BLaER1 (cell line): ENCODE results near the gene ZNF280C.

Experiments used
- H3K27ac ChIP-seq: shearing (Covaris generic); formaldehyde crosslinking; 2 replicates; pipeline ENCODE4 v1.8.1; 2022
- H3K27me3 ChIP-seq: shearing (Covaris generic); formaldehyde crosslinking; 2 replicates; pipeline ENCODE4 v1.8.1; 2022
- H3K36me3 ChIP-seq: shearing (Covaris generic); formaldehyde crosslinking; 2 replicates; pipeline ENCODE4 v1.8.1; 2022
- H3K4me1 ChIP-seq: shearing (Covaris generic); formaldehyde crosslinking; 2 replicates; pipeline ENCODE4 v1.8.1; 2022
- H3K4me2 ChIP-seq: shearing (Covaris generic); formaldehyde crosslinking; 2 replicates; pipeline ENCODE4 v1.8.1; 2022
- H3K4me3 ChIP-seq: shearing (Covaris generic); formaldehyde crosslinking; 2 replicates; pipeline ENCODE4 v1.8.1; 2022
- H3K9ac ChIP-seq: shearing (Covaris generic); formaldehyde crosslinking; 2 replicates; pipeline ENCODE4 v1.8.1; 2022
- H3K9me3 ChIP-seq: shearing (Covaris generic); formaldehyde crosslinking; 2 replicates; pipeline ENCODE4 v1.8.1; 2022
- H4K20me1 ChIP-seq: shearing (Covaris generic); formaldehyde crosslinking; 2 replicates; pipeline ENCODE4 v1.8.1; 2022
- Cebpa-rat ChIP-seq: shearing (Covaris generic); IDR thresholded peaks from 2 replicates; pipeline ENCODE4 v1.8.1; 2022

ZNF280C gene

DNA sequence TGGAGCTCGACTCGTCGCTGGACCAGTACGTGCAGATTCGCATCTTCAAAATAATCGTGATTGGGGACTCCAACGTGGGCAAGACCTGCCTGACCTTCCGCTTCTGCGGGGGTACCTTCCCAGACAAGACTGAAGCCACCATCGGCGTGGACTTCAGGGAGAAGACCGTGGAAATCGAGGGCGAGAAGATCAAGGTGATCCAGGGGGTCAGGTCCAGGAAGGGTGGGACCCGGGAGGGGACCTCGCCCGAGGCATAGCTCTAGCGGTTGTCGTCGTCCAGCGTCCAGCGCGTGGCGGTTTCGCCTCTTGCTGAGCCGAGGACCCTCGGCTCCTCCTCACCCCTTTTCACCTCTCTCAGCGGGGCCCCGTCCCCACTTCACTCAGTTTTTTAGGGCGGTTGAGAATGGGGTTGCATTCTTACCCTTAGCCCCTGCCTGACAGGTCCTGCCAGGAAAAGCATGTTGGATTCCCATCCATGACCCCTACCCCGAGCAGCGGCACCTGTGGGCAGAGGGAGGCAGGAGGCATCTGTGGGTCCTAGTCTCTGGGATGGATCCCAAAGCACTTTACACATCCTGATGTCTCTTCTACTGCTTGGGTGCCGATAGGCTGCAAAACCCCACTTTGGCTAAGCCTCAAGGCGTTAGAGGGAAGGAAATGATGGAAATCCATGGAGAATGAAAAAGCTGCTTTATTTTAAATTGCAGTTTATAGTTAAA is 96.4 kb downstream of the ZNF280C start:
- H3K27ac ChIP-seq = no peak overlapping the region
- no peaks in the 10 kb centered on the region for H4K20me1 ChIP-seq
- peaks cover 34% of the 10 kb centered on the region for H3K4me1 ChIP-seq
- H3K4me3 ChIP-seq = peak overlapping the region; percentile 56
- TF ChIP-seq Cebpa-rat = no peak
- H3K9me3 ChIP-seq = peaks cover 14% of the 10 kb centered on the region; the same call in 1 of the 2 replicates
- no peaks in the 10 kb centered on the region for H3K36me3 ChIP-seq
- H3K27me3 ChIP-seq = peaks cover 76% of the 10 kb centered on the region
- H3K4me2 ChIP-seq = peak overlapping the region; percentile 57
- no peak overlapping the region for H3K9ac ChIP-seq

DNA sequence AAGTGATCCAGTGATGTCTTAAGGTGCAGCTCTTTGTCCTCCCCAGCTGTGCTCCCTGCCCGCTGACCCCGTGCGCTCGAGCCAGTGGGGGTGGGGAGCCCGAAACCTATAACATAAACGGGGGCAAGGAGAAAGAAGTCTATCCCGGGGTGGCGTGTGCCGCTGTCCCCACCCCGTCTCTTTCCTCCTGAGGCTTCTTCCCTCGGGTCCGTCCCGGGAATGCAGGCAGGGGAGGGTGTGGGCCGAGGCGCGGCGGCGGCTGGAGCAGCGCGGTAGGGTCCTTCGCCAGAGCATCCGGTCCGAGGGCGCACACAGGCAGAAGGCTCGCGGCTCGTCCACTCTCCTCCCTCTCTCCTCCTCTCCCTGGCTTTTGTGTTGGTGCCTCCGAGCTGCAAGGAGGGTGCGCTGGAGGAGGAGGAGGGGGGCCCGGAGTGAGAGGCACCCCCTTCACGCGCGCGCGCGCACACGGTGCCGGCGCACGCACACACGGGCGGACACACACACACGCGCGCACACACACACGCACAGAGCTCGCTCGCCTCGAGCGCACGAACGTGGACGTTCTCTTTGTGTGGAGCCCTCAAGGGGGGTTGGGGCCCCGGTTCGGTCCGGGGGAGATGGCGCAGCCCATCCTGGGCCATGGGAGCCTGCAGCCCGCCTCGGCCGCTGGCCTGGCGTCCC is 97.1 kb downstream of the ZNF280C start, which contains the start of gene RAB33A:
Gene RAB33A (plus strand): TSS at position 517 of the 681 bp plus-strand sequence. CDS start 101 bp downstream, at position 618.
- no peak for TF ChIP-seq Cebpa-rat
- H3K9me3 ChIP-seq = peaks cover 14% of the 10 kb centered on the region; the same call in 1 of the 2 replicates
- peaks cover 71% of the 10 kb centered on the region for H3K27me3 ChIP-seq
- peak within 1 kb of the TSS; percentile 56 for H3K4me3 ChIP-seq
- H3K4me2 ChIP-seq = peak within 1 kb of the TSS; percentile 57
- H3K27ac ChIP-seq = no peak within 1 kb of the TSS
- no peaks in the 10 kb centered on the region for H4K20me1 ChIP-seq
- H3K36me3 ChIP-seq = no peaks in the 10 kb centered on the region
- H3K9ac ChIP-seq = no peak within 1 kb of the TSS
- peaks cover 40% of the 10 kb centered on the region for H3K4me1 ChIP-seq

DNA sequence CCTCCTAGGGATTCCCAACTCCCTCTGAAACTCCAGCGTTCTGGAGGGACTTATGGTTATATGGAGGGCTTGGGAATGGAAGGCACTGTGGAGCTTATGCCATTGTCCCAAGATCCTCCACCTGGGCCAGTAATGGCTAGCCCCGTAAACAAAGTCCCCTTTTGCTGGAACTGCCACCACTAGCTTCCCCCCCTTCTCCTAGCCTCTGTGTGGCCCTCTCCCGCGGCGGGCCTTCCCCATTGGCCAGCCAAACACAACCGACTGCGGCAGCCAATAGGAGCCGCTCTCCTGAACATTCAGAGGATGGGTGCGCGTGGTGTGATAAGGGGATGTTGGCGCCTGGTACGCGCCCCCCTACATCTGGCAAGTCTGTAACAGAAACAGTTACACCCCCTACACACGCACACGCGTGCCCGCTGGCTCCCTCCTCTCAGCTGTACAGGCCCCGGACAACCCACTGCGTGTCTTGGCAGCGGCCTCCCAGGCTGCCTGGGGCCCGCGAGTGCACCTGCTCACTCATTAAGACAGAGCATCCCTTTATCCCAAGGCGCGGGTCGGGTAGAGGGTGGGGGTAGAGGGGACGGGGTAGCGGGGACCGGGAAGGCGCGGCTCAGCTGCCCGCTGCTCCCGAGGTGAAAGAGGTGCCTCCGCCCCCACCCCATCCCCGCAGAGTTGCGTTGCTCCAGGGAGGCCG is 97.8 kb downstream of the ZNF280C start:
- Histone ChIP-seq H4K20me1 (no peaks in the 10 kb centered on the region), H3K27ac (no peak overlapping the region), H3K4me1 (peaks cover 36% of the 10 kb centered on the region), H3K9ac (no peak overlapping the region), H3K36me3 (no peaks in the 10 kb centered on the region), H3K4me2 (peak overlapping the region; percentile 57), H3K4me3 (peak overlapping the region; percentile 56), H3K27me3 (peaks cover 65% of the 10 kb centered on the region), H3K9me3 (peaks cover 14% of the 10 kb centered on the region; the same call in 1 of the 2 replicates)
- TF ChIP-seq Cebpa-rat = no peak

DNA sequence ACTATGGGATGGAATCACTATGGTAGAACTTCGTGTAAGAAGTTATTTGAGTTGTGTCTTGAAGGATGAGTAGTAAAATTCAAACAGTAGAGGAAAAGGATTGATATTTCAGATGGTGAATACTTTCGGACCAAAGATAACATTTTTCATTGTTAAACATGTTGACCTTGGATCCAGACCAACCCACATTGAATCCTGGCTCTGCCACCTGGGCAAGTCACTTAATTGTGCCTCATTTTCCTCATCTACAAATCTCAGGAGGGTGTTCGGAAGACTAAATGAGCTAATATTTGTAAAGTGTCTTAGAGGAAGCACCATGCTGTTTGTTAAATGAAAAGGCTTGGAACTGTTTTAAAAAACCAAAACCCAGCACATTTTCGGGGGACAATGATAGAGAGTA is 101.7 kb downstream of the ZNF280C start:
- Histone ChIP-seq H3K4me2 (peak overlapping the region; percentile 62), H3K27me3 (peaks cover 62% of the 10 kb centered on the region), H3K4me3 (0 out of 2 replicates have a peak overlapping the region, but pooled peaks have one; percentile 76), H3K9ac (no peak overlapping the region), H4K20me1 (0 out of 2 replicates have a peak, but pooled peaks cover 15% of the 10 kb centered on the region), H3K36me3 (no peaks in the 10 kb centered on the region), H3K4me1 (peaks cover 31% of the 10 kb centered on the region), H3K27ac (no peak overlapping the region), H3K9me3 (peaks cover 10% of the 10 kb centered on the region; the same call in 1 of the 2 replicates)
- TF ChIP-seq Cebpa-rat = no peak

DNA sequence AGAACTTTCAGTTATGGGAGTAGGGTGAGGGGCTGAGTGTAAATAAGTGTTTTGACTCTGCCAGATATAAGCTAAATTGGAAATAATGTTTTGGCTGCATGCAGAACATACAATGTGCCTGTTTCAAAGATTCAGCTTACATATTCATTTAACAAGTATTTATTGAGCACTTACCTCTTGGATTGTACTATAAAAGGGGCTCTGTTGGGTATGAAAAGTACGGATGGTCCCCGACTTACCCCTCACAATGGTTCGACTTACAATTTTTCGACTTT is 102.3 kb downstream of the ZNF280C start:
- H3K27ac ChIP-seq = peak overlapping the region; percentile 77
- peak overlapping the region; percentile 76 for H3K4me3 ChIP-seq
- H3K27me3 ChIP-seq = peaks cover 61% of the 10 kb centered on the region
- H3K9ac ChIP-seq = peak overlapping the region; percentile 82
- H3K4me2 ChIP-seq = peak overlapping the region; percentile 62
- H3K36me3 ChIP-seq = no peaks in the 10 kb centered on the region
- no peak for TF ChIP-seq Cebpa-rat
- peaks cover 4% of the 10 kb centered on the region; the same call in 1 of the 2 replicates for H3K9me3 ChIP-seq
- 0 out of 2 replicates have a peak, but pooled peaks cover 16% of the 10 kb centered on the region for H4K20me1 ChIP-seq
- peaks cover 25% of the 10 kb centered on the region for H3K4me1 ChIP-seq

DNA sequence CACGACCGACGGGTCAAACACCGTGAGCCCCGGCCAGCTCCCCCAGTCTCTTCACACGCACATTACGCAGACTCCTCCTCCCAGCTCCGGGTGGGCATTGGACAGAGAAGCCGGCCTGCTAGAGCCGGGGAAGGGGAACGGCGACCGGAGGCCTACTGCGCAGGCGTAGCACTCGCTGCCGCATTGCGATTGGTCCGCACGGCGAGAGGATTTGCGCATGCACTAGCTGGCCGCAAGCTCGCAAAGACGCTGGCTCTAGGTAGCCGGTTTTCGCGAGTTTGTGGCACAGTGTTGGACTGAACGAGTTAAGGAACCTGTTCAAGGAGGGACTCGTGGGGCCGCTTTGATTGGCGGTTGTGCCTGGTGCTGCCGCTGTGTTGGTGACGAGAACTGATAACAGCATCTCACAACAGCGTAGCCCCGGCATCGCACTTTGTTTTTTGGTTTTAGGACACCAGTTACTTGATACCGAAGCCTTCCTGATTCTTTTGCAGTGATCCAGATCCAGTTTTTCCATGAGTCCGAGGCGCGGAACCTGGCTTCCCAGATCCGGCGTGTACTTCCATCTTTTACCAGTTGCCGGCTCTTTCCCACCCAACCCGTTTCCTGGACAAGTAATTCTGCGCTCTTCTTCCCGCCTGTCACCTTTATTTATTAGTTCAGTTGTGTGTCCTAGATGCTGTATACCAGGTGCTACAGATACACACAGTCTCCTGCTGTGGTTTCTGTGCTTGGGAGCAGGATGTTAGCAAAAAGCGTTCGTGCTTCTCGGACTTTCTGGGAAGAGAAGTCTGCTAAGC is 102.8 kb downstream of the ZNF280C start, which contains the start of gene AIFM1:
Gene AIFM1 (minus strand): TSS at position 139 of the 800 bp plus-strand sequence. CDS start 185 bp downstream, outside the sequence.
- H3K27me3 ChIP-seq = peaks cover 60% of the 10 kb centered on the region
- peaks cover 3% of the 10 kb centered on the region; the same call in 1 of the 2 replicates for H3K9me3 ChIP-seq
- no peaks in the 10 kb centered on the region for H3K36me3 ChIP-seq
- peak within 1 kb of the TSS; percentile 82 for H3K9ac ChIP-seq
- peak within 1 kb of the TSS; percentile 77 for H3K27ac ChIP-seq
- peak within 1 kb of the TSS; percentile 68 for H3K4me2 ChIP-seq
- peaks cover 24% of the 10 kb centered on the region for H3K4me1 ChIP-seq
- 0 out of 2 replicates have a peak, but pooled peaks cover 16% of the 10 kb centered on the region for H4K20me1 ChIP-seq
- H3K4me3 ChIP-seq = peak within 1 kb of the TSS; percentile 76
- no peak for TF ChIP-seq Cebpa-rat

DNA sequence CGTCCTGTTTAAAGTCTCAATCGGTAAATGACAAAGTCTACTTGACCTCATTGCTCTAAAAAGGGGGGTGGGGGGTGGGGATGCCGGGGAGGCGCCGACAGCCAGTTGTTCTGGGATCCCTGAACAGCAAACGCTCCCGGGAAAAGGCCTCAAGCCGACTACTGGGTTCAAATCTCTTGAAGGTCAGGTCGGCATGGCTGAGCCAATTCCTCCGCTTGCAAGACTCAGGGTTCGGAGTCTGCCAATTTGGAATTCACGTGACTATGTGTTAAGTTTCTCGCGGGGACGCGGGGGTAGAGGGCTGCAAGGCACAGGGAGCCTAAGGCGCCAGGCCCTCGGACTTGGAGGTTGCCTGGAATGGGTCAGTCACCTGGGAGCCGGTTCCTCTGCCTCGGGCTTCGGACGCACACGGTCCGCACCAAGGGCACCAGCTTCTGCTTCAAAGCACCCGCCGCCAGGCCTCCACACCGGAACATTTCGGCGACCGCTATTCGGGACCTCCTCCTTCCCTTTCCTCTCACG is 103.5 kb downstream of the ZNF280C start:
- H3K4me2 ChIP-seq = peak overlapping the region; percentile 68
- peaks cover 24% of the 10 kb centered on the region for H3K4me1 ChIP-seq
- peak overlapping the region; percentile 82 for H3K9ac ChIP-seq
- H3K36me3 ChIP-seq = no peaks in the 10 kb centered on the region
- peak overlapping the region; percentile 76 for H3K4me3 ChIP-seq
- TF ChIP-seq Cebpa-rat = no peak
- peaks cover 16% of the 10 kb centered on the region; the same call in 1 of the 2 replicates for H4K20me1 ChIP-seq
- H3K27me3 ChIP-seq = peaks cover 58% of the 10 kb centered on the region
- H3K9me3 ChIP-seq = 0 out of 2 replicates have a peak, but pooled peaks cover 3% of the 10 kb centered on the region
- peak overlapping the region; percentile 77 for H3K27ac ChIP-seq

DNA sequence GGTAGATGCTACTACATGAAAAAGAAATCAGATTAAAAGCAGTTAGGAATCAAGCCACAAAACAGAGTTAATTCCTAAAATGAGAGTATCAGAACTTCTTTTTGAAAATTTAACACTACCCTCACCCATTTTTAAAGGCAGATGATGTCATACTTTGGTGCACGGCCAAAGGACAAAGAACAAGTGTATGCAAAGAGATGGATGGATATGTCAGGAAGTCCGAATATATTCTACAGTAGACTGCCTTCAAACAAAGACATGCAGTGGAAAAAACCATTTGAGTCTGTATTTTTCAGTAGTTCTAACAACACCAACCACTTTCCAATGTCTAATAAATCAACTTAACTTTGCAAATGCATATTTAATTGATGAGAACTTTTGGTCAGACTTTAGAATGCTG is 105.3 kb downstream of the ZNF280C start:
- no peak overlapping the region for H3K4me2 ChIP-seq

More for the DNA sequence above, 105.3 kb downstream of the ZNF280C start:
- Histone ChIP-seq H3K27ac (no peak overlapping the region), H3K9ac (no peak overlapping the region), H3K4me3 (no peak overlapping the region), H3K4me1 (peaks cover 24% of the 10 kb centered on the region), H3K36me3 (no peaks in the 10 kb centered on the region), H4K20me1 (peaks cover 23% of the 10 kb centered on the region; the same call in 1 of the 2 replicates), H3K9me3 (0 out of 2 replicates have a peak, but pooled peaks cover 3% of the 10 kb centered on the region), H3K27me3 (peaks cover 58% of the 10 kb centered on the region)
- TF ChIP-seq Cebpa-rat = no peak
